Activated CD8-positive, alpha-beta memory T cell treated with anti-CD3 and anti-CD28 coated beads, Interleukin-2, amount 10 ng/mL, durations not matched to agents 7 days and 5 days (primary cell): ENCODE data around the gene TRIM50. TPM values are rescaled to one million over a fixed set of nuclear protein-coding genes. Genes with fewer than 3 reads are reported as not detected.
"Not testable (repeated sequence)": the region's sequence is repeated elsewhere in the genome, so short reads cannot be mapped to it uniquely, and the experiment has no call there.

ENCODE experiments used
- ATAC-seq: fragments of 150-1000 bp; cut with Tn5 transposase; one replicate; pipeline ENCODE4 v1.10.0; 2021; ENCODE audit warnings: moderate library complexity
- CTCF ChIA-PET: fragments of 350-600 bp; sonication (Branson Sonifier 250); formaldehyde crosslinking; loops from one replicate; lab custom pipeline; 2021; ENCODE audit warnings: antibody characterized with exemption; lab: Charles Lee
- DNase-seq: peaks from one replicate; pipeline ENCODE4 v3.0.0-alpha.2; 2020
- H3K27ac Mint-ChIP-seq: one replicate; pipeline ENCODE4 v1.8.0; 2021; ENCODE audit warnings: mild to moderate bottlenecking, mixed read lengths
- H3K27me3 Mint-ChIP-seq: one replicate; pipeline ENCODE4 v1.8.0; 2021; ENCODE audit warnings: mixed read lengths
- H3K36me3 Mint-ChIP-seq: one replicate; pipeline ENCODE4 v1.8.0; 2021; ENCODE audit warnings: mild to moderate bottlenecking, mixed read lengths
- H3K4me1 Mint-ChIP-seq: one replicate; pipeline ENCODE4 v1.8.0; 2021; ENCODE audit warnings: mixed read lengths
- H3K4me3 Mint-ChIP-seq: one replicate; pipeline ENCODE4 v1.8.0; 2021; ENCODE audit warnings: mild to moderate bottlenecking, moderate library complexity, mixed read lengths
- H3K9me3 Mint-ChIP-seq: one replicate; pipeline ENCODE4 v1.8.0; 2022; ENCODE audit warnings: low read depth, mixed read lengths
- total RNA-seq, 2 experiments: library from RNA; stranded (reverse); gene quantifications; one replicate each; pipeline ENCODE4 v1.2.3, GENCODE V29; 2021

Gene TRIM50
- total RNA-seq, 2 experiments from 2014 or later = not detected

DNA sequence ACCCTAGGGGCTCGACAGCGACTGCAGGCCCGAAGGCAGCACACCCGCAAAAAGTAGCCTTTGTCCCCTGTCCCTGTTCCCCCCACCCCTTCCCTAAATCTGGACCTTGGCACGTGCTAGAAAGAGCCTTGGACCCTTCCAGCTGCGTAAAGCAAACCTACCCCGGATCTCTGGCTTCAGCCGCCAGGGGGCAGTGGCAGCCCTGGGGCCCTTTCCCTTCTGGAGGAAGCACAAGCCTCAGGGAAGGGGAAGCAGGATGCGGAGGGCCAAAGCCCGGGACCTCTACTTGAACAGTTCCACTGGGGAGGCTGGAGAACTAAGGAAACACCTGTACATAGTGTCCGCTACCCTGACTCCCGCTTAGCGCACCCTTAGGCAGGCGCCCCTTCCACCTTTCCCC, 26.8 kb downstream of the TRIM50 start:
- H3K27ac Mint-ChIP-seq, H3K4me1 Mint-ChIP-seq, H3K36me3 Mint-ChIP-seq, H3K27me3 Mint-ChIP-seq, H3K4me3 Mint-ChIP-seq, DNase-seq, CTCF ChIA-PET, H3K9me3 Mint-ChIP-seq: not testable (repeated sequence)
- peak; percentile 20 for ATAC-seq

DNA sequence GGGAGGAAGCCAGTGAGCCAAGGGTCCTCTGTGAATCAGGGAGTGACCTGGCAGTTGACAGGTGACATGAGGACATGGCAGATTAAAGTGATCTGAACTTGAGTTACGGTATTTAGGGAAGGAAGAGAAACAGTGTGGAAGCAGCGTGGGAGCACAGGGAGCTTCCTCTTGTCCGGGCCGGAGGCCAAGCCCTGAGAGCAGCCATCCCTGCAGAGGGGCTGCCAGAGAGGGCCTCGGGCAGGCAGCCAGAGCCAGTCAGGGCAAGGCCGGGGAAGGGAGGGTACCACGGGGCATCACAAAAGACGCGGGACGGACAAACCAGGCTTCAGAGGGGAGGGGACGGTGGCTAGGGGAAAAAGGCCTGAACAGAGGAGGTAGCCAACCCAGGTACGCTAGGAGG, 28.1 kb downstream of the TRIM50 start:
- CTCF ChIA-PET, H3K27me3 Mint-ChIP-seq, H3K36me3 Mint-ChIP-seq, H3K27ac Mint-ChIP-seq, ATAC-seq, DNase-seq, H3K4me1 Mint-ChIP-seq, H3K4me3 Mint-ChIP-seq, H3K9me3 Mint-ChIP-seq: not testable (repeated sequence)

DNA sequence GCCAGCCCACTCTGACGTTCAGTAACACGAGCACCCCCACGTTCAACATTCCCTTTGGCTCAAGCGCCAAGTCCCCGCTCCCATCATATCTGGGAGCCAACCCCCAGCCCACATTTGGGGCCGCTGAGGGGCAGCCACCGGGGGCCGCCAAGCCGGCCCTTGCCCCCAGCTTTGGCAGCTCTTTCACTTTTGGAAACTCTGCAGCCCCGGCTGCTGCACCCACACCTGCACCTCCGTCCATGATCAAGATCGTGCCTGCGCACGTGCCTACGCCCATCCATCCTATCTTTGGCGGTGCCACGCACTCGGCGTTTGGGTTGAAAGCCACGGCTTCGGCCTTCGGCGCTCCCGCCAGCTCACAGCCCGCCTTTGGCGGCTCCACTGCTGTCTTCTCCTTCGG, 30.2 kb downstream of the TRIM50 start:
- DNase-seq, H3K27ac Mint-ChIP-seq, H3K4me3 Mint-ChIP-seq, H3K4me1 Mint-ChIP-seq, H3K27me3 Mint-ChIP-seq, H3K36me3 Mint-ChIP-seq, ATAC-seq, CTCF ChIA-PET, H3K9me3 Mint-ChIP-seq: not testable (repeated sequence)

DNA sequence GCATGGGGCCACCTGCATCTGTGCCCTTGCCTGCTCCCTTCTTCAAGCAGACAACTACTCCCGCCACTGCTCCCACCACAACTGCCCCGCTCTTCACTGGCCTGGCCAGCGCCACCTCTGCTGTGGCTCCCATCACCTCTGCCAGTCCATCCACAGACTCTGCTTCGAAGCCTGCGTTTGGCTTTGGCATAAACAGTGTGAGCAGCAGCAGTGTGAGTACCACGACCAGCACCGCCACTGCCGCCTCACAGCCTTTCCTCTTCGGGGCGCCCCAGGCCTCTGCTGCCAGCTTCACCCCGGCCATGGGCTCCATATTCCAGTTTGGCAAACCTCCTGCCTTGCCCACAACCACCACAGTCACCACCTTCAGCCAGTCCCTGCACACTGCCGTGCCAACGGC, 30.6 kb downstream of the TRIM50 start:
- H3K36me3 Mint-ChIP-seq, H3K27ac Mint-ChIP-seq, DNase-seq, H3K9me3 Mint-ChIP-seq, H3K4me1 Mint-ChIP-seq, H3K27me3 Mint-ChIP-seq, H3K4me3 Mint-ChIP-seq, ATAC-seq, CTCF ChIA-PET: not testable (repeated sequence)

DNA sequence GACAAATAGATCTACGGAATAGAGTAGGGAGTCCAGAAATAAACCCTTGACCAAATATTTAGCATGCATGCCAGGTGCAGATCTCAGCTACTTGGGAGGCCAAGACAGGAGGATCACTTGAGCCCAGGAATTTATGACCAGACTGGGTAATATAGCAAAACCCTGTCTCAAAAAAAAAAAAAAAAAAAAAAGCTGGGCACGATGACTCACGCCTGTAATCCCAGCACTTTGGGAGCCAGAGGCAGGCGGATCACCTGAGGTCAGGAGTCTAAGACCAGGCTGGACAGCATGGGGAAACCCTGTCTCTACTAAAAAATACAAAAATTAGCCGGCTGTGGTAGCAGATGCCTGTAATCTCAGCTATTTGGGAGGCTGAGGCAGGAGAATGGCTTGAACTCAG, 50.7 kb downstream of the TRIM50 start:
- H3K27me3 Mint-ChIP-seq, H3K36me3 Mint-ChIP-seq, H3K9me3 Mint-ChIP-seq, H3K27ac Mint-ChIP-seq, H3K4me3 Mint-ChIP-seq, ATAC-seq, H3K4me1 Mint-ChIP-seq, CTCF ChIA-PET, DNase-seq: not testable (repeated sequence)

DNA sequence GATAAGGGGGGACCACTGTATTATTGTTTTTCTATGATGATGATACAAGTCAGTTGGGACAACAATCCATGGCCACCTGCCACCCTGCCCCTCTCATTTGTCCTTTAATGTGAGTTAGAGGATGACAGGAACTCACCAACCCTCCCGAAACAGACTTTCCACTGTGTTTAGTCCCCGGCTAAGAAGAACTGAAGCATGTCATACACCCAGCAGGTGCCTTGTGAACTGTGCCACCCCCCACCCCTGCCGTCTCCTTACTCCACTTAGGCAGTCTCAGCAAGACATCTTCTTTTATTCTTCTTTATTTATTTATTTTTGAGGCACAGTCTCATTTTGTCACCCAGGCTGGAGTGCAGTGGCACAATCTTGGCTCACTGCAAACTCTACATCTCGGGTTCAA, 60.1 kb downstream of the TRIM50 start:
- H3K27ac Mint-ChIP-seq, H3K9me3 Mint-ChIP-seq, H3K4me1 Mint-ChIP-seq, CTCF ChIA-PET, ATAC-seq, H3K27me3 Mint-ChIP-seq, H3K4me3 Mint-ChIP-seq, DNase-seq, H3K36me3 Mint-ChIP-seq: not testable (repeated sequence)

DNA sequence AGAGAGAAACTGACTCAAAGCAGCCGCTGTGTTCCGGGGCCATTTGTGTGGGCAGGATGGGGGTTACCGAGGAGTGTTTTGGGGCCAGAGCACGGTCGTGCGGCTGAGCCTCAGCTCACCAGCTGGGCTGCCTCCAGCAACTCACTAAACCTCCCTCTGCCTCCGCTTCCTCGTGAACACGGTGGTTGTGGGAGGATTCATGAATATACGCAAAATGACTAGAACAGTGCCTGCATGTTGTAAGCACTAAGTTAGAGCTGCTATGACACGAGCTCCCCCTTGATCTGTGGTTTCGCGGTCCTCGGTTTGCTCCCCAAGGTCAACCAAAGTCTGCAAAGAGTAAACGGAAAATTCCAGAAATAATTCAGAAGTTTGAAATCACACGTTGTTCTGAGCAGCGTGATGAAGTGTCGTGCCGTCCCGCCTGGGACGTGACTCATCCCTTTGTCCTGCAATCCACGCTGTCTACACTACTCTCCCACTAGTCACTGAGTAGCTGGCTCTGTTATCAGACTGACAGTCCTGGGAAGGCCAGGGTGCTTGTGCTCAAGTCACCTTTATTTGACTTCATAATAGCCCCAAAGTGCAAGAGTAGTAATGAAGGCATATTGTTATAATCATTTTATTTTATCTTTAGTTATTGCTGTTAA, 61.0 kb downstream of the TRIM50 start:
- H3K9me3 Mint-ChIP-seq = not testable (repeated sequence)

More for the DNA sequence above, 61.0 kb downstream of the TRIM50 start:
- DNase-seq, H3K4me1 Mint-ChIP-seq, H3K4me3 Mint-ChIP-seq, CTCF ChIA-PET, H3K27me3 Mint-ChIP-seq, H3K27ac Mint-ChIP-seq, H3K36me3 Mint-ChIP-seq: not testable (repeated sequence)
- peak; percentile 72 for ATAC-seq

Other genes starting within 250 kb of the TRIM50 start
- not detected for gene SPDYE9, start 242.0 kb downstream of the TRIM50 start, total RNA-seq
- 10 to 100 TPM; 53.6 to 58.6 TPM for gene NSUN5, start 19.3 kb downstream of the TRIM50 start, total RNA-seq
- gene FKBP6, start 79 bp upstream of the TRIM50 start, total RNA-seq = not detected
- gene FZD9, start 105.7 kb upstream of the TRIM50 start, total RNA-seq = not detected
- gene BAZ1B, start 194.2 kb upstream of the TRIM50 start, total RNA-seq = 100 to 1,000 TPM; 112 to 129 TPM
- gene BCL7B, start 229.6 kb upstream of the TRIM50 start, total RNA-seq = 10 to 100 TPM; 74.9 to 87.0 TPM